GM12892 (cell line): ENCODE data around the gene CLUH.

ENCODE experiments used
- POLR2A ChIP-seq: IDR thresholded peaks from 2 replicates; pipeline ENCODE4 v1.6.1; 2011; ENCODE audit warnings: low read depth, low read length, control low read depth
- POLR2AphosphoS5 ChIP-seq: IDR thresholded peaks from 2 replicates; pipeline ENCODE4 v1.6.1; 2011; ENCODE audit warnings: low read depth, low read length, control low read depth

- TF ChIP-seq POLR2AphosphoS5 (no peak), POLR2A (no peak)
Observed at GRCh38 chr17:2691069-2691871, 20.3 kb downstream of the CLUH start.
